ENCODE results near the gene SMC3. TPM values are rescaled to one million over a fixed set of nuclear protein-coding genes. Genes with fewer than 3 reads are reported as not detected.
"Not testable (repeated sequence)": the region's sequence is repeated elsewhere in the genome, so short reads cannot be mapped to it uniquely, and the experiment has no call there.

Gene SMC3
- total RNA-seq, 1 donor from 2014 or later, result 48.6 TPM

GRCh38 chr10:110616493-110617033 is 49.1 kb downstream of the SMC3 start:
- no peak for DNase-seq (ENCODE audit: low spot score)
- ATAC-seq, result no peak
- intact Hi-C loops (cut with DNase I), result no loop called here

- DNase-seq (ENCODE audit: low spot score) (no peak), ATAC-seq (no peak)
- intact Hi-C loops (cut with DNase I), result no loop called here
Observed at GRCh38 chr10:110617425-110618229, 50.1 kb downstream of the SMC3 start.

GRCh38 chr10:110618230-110618610 is 50.7 kb downstream of the SMC3 start:
- no peak for ATAC-seq
- intact Hi-C loops (cut with DNase I), result no loop called here
- no peak for DNase-seq (ENCODE audit: low spot score)

GRCh38 chr10:110619514-110620397 is 52.3 kb downstream of the SMC3 start:
- intact Hi-C loops (cut with DNase I), result no loop called here
- no peak for DNase-seq (ENCODE audit: low spot score)
- no peak for ATAC-seq

- intact Hi-C loops (cut with DNase I), result no loop called here
- ATAC-seq (no peak), DNase-seq (ENCODE audit: low spot score) (no peak)
Observed at GRCh38 chr10:110620398-110620719, 52.9 kb downstream of the SMC3 start.

GRCh38 chr10:110623316-110623715 is 55.8 kb downstream of the SMC3 start:
- DNase-seq (ENCODE audit: low spot score); intact Hi-C loops (cut with DNase I); ATAC-seq: not testable (repeated sequence)

- DNase-seq (ENCODE audit: low spot score) (no peak), ATAC-seq (no peak)
- intact Hi-C loops (cut with DNase I), result no loop called here
Observed at GRCh38 chr10:110625356-110625894, 57.9 kb downstream of the SMC3 start.

GRCh38 chr10:110625951-110626855 is 58.7 kb downstream of the SMC3 start:
- no peak for DNase-seq (ENCODE audit: low spot score)
- intact Hi-C loops (cut with DNase I), result no loop called here
- no peak for ATAC-seq

- DNase-seq (ENCODE audit: low spot score), result no peak
- no peak for ATAC-seq
- intact Hi-C loops (cut with DNase I), result no loop called here
Observed at GRCh38 chr10:110628161-110628560, 60.7 kb downstream of the SMC3 start.

- ATAC-seq (peak; percentile 52), DNase-seq (ENCODE audit: low spot score) (no peak)
- intact Hi-C loops (cut with DNase I), result no loop called here
Observed at GRCh38 chr10:110629680-110630191, 62.2 kb downstream of the SMC3 start.

- no peak for DNase-seq (ENCODE audit: low spot score)
- intact Hi-C loops (cut with DNase I), result no loop called here
- no peak for ATAC-seq
Observed at GRCh38 chr10:110631934-110632333, 64.4 kb downstream of the SMC3 start.

- no peak for DNase-seq (ENCODE audit: low spot score)
- intact Hi-C loops (cut with DNase I), result no loop called here
- ATAC-seq, result no peak
Observed at GRCh38 chr10:110632591-110633215, 65.2 kb downstream of the SMC3 start.

GRCh38 chr10:110634527-110635209 is 67.2 kb downstream of the SMC3 start:
- no peak for ATAC-seq
- DNase-seq (ENCODE audit: low spot score), result no peak

GRCh38 chr10:110636572-110636931 is 69.1 kb downstream of the SMC3 start:
- DNase-seq (ENCODE audit: low spot score), result no peak
- intact Hi-C loops (cut with DNase I), result no loop called here
- ATAC-seq, result no peak

More at GRCh38 chr10:110634527-110635209, 67.2 kb downstream of the SMC3 start:
- intact Hi-C loops (cut with DNase I), result no loop called here

- ATAC-seq (peak; percentile 34), DNase-seq (ENCODE audit: low spot score) (no peak)
- intact Hi-C loops (cut with DNase I), result no loop called here
Observed at GRCh38 chr10:110636932-110637557, 69.5 kb downstream of the SMC3 start.

GRCh38 chr10:110637558-110638053 is 70.1 kb downstream of the SMC3 start:
- intact Hi-C loops (cut with DNase I), result no loop called here
- no peak for ATAC-seq
- no peak for DNase-seq (ENCODE audit: low spot score)

- intact Hi-C loops (cut with DNase I), result no loop called here
- ATAC-seq (no peak), DNase-seq (ENCODE audit: low spot score) (no peak)
Observed at GRCh38 chr10:110638319-110638718, 70.8 kb downstream of the SMC3 start.

All from sciatic nerve (tissue), 2 donors.